T-cell (primary cell): ENCODE results near the gene VPS37C. TPM values are rescaled to one million over a fixed set of nuclear protein-coding genes. Genes with fewer than 3 reads are reported as not detected.

Experiments used
- ATAC-seq, 4 experiments: fragments of 200-7000 bp in 3 of 4; fragments of 150-1000 bp in 1 of 4; cut with Tn5 transposase; replicated peaks in 1 of 4; 1 replicate in 3 of 4; 2 replicates in 1 of 4; pipeline ENCODE4 v1.10.0; 2021; ENCODE audit warnings: moderate library complexity in 3 of 4, mild to moderate bottlenecking in 2 of 4, moderate number of reproducible peaks in 1 of 4
- CTCF ChIA-PET, 2 donors: fragments of 300-600 bp; sonication (Branson Sonifier 250); formaldehyde crosslinking; loops; one replicate each; lab custom pipeline; 2022; ENCODE audit warnings: antibody characterized with exemption in 2 of 2; lab: Charles Lee
- POLR2A ChIA-PET, 2 donors: fragments of 300-600 bp; sonication (Branson Sonifier 250); formaldehyde crosslinking; loops; one replicate each; lab custom pipeline; 2022; ENCODE audit warnings: antibody characterized with exemption in 2 of 2; lab: Charles Lee
- DNase-seq, 35 experiments: peaks; one replicate each; pipeline versions ENCODE4 v3.0.0 to v3.0.0-alpha.2; 2013 to 2023
- H3K27ac ChIP-seq: one replicate; pipeline ENCODE4 v1.5.1; 2013; ENCODE audit warnings: low read length
- H3K27me3 ChIP-seq, 2 experiments: replicated peaks in 1 of 2; 1 replicate in 1 of 2; 2 replicates in 1 of 2; pipeline versions ENCODE4 v1.6.1 to v1.7.0; 2013; ENCODE audit warnings: low read length in 1 of 2, mixed read lengths in 1 of 2; ENCODE audit not compliant: control insufficient read depth in 2 of 2, insufficient read depth in 2 of 2; ENCODE audit errors: extremely low read depth in 1 of 2
- H3K36me3 ChIP-seq, 2 donors: 1 replicate in 1 of 2; 2 replicates in 1 of 2; pipeline versions ENCODE4 v1.6.1 to v1.7.0; 2013; ENCODE audit warnings: low read length in 1 of 2; ENCODE audit not compliant: control insufficient read depth in 2 of 2, insufficient read depth in 1 of 2; ENCODE audit errors: extremely low read depth in 1 of 2
- H3K4me1 ChIP-seq, 2 experiments: 1 replicate in 1 of 2; 2 replicates in 1 of 2; pipeline versions ENCODE4 v1.6.1 to v1.7.0; 2013; ENCODE audit warnings: low read length in 2 of 2, mixed read lengths in 1 of 2; ENCODE audit not compliant: insufficient read depth in 2 of 2, control insufficient read depth in 1 of 2; ENCODE audit errors: extremely low read depth in 1 of 2
- H3K4me3 ChIP-seq, 2 donors: 1 replicate in 1 of 2; 2 replicates in 1 of 2; pipeline versions ENCODE4 v1.5.1 to v1.7.0; 2013; ENCODE audit warnings: mild to moderate bottlenecking in 2 of 2, low read length in 1 of 2, moderate library complexity in 1 of 2; ENCODE audit not compliant: control insufficient read depth in 1 of 2; ENCODE audit errors: extremely low read depth in 1 of 2
- H3K9me3 ChIP-seq: 2 replicates; pipeline ENCODE4 v1.7.0; 2013
- H3K27ac Mint-ChIP-seq, 2 donors: one replicate each; pipeline ENCODE4 v1.8.0; 2020 to 2021; ENCODE audit warnings: mild to moderate bottlenecking in 2 of 2, mixed read lengths in 2 of 2
- H3K27me3 Mint-ChIP-seq, 2 donors: one replicate each; pipeline ENCODE4 v1.8.0; 2021 to 2022; ENCODE audit warnings: mixed read lengths in 2 of 2
- H3K36me3 Mint-ChIP-seq: one replicate; pipeline ENCODE4 v1.8.0; 2021; ENCODE audit warnings: mixed read lengths
- H3K4me1 Mint-ChIP-seq, 3 donors: one replicate each; pipeline ENCODE4 v1.8.0; 2020 to 2022; ENCODE audit warnings: mixed read lengths in 3 of 3, mild to moderate bottlenecking in 1 of 3
- H3K4me3 Mint-ChIP-seq, 3 donors: one replicate each; pipeline ENCODE4 v1.8.0; 2020 to 2022; ENCODE audit warnings: mild to moderate bottlenecking in 3 of 3, mixed read lengths in 3 of 3, moderate library complexity in 3 of 3
- H3K9me3 Mint-ChIP-seq, 3 donors: one replicate each; pipeline ENCODE4 v1.8.0; 2020 to 2022; ENCODE audit warnings: mixed read lengths in 3 of 3
- WGBS: methylation state at CpG from one replicate; pipeline ENCODE4 v1.1.5; 2013; ENCODE audit warnings: missing lambda C conversion rate; ENCODE audit not compliant: insufficient coverage; 5-methylcytosine and 5-hydroxymethylcytosine counted together
- total RNA-seq, 35 experiments: library from RNA in 6 of 35; stranded (reverse) in 6 of 35; fragments of 120-200 nt in 1 of 35; gene quantifications; one replicate each; pipeline versions ENCODE4 v1.2.1 to v1.2.4 and lab custom pipeline; 2013 to 2026

Gene VPS37C
- total RNA-seq, 5 donors from 2014 or later (not counting 1 experiment from before 2014, with no cell fraction given) = 3.3 to 7.9 (median 7.3) TPM

DNA sequence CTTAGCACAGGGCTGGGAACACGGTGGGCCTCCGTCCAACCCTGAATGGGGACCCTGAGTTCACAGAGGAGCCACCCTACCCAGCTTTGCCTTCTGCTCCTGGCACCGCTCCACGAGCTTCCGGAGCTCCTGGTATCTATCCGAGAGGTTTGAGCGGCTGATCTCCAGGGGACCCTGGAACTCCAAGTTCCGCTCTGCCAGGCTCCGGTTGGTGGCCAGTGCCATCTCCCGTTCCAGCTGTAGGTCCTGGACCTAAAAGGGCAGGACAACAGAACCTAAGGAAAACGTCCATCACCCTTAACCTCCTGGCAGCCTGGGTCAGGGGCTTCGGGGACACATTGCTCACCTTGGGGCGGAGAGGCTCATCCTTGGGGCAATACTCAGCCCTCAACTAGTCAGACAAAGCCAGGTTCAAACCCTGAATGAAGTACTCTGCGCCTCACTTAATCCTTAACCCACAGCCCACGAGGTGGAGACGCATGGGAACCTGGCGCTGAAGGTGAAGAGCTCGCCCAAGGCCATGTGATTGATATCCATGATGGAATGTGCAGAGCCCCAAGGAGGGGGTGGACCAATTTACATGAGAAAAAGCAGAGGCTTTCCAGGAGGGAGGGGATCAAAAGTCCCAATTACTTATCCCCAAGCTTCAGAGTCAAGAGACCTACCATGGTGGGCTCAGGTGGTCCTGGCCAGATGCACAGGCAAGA is 27.1 kb downstream of the VPS37C start:
- peaks cover 10 to 24% (median 14%) of the 10 kb centered on the region in 3 donors for H3K4me1 Mint-ChIP-seq
- no peak for DNase-seq
- H3K36me3 ChIP-seq = peaks cover 0 to 10% of the 10 kb centered on the region in 2 donors
- H3K27me3 Mint-ChIP-seq = no peaks in the 10 kb centered on the region
- no peaks in the 10 kb centered on the region for H3K9me3 ChIP-seq
- CTCF ChIA-PET = interaction anchor here in 1 of 2 donors (1.2 to 1.3 kb wide), 2 partner anchors 13 to 164 kb away, joined by 3 to 4 read pairs; no protein-coding TSS in a partner anchor
- ATAC-seq = no peak
- H3K27me3 ChIP-seq = no peaks in the 10 kb centered on the region
- POLR2A ChIA-PET = interaction anchor here in 1 of 2 donors (0.8 kb wide), 1 partner anchor 11 kb away, joined by 3 read pairs; no protein-coding TSS in a partner anchor
- H3K36me3 Mint-ChIP-seq = peaks cover 14% of the 10 kb centered on the region
- H3K4me3 Mint-ChIP-seq = no peak overlapping the region
- WGBS = 93% methylated on average over 13 of the region's 18 CpGs
- H3K4me3 ChIP-seq = no peak overlapping the region
- H3K27ac ChIP-seq = no peak overlapping the region
- H3K9me3 Mint-ChIP-seq = no peaks in the 10 kb centered on the region
- H3K4me1 ChIP-seq = peaks cover 4 to 14% of the 10 kb centered on the region in 2 experiments
- H3K27ac Mint-ChIP-seq = no peak overlapping the region

- Histone ChIP-seq H3K9me3 (no peaks in the 10 kb centered on the region), H3K27me3 (no peaks in the 10 kb centered on the region), H3K4me3 (no peak overlapping the region), H3K36me3 (peaks cover 0 to 10% of the 10 kb centered on the region in 2 donors), H3K27ac (no peak overlapping the region), H3K4me1 (peaks cover 6 to 21% of the 10 kb centered on the region in 2 experiments)
- ChIA-PET CTCF (interaction anchor here (1.2 kb wide), 2 partner anchors 54 to 163 kb away, joined by 3 read pairs; no protein-coding TSS in a partner anchor), POLR2A (no interaction called here)
- H3K36me3 Mint-ChIP-seq = peaks cover 14% of the 10 kb centered on the region
- no peak overlapping the region for H3K4me3 Mint-ChIP-seq
- no peak overlapping the region for H3K27ac Mint-ChIP-seq
- 88% methylated on average over 6 of the region's 7 CpGs for WGBS
- H3K9me3 Mint-ChIP-seq = no peaks in the 10 kb centered on the region
- H3K27me3 Mint-ChIP-seq = no peaks in the 10 kb centered on the region
- H3K4me1 Mint-ChIP-seq = peaks cover 13 to 26% (median 18%) of the 10 kb centered on the region in 3 donors
- DNase-seq (no peak), ATAC-seq (no peak)
These were observed 28.1 kb downstream of the VPS37C start for GRCh38 chr11:61133145-61133544.

DNA sequence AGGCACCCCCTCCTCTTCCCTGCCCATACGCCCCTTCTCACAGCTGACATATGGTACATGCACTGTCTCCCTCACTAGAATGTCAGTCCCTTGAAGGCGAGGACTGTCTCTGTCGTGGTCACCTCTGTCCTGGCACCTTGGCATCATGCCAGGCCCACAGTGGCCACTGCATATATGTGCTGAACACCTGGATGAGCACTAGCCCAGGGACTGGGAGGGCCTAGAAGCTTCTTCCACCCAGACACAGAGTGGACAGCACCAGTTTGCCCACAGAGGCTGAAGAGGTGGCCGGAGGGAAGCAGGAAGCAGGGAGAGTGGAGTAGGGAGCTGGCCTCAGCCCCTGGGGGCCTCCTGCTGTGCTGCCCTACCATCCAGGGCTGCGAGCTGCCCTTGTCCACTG is 28.6 kb downstream of the VPS37C start:
- Histone ChIP-seq H3K4me3 (no peak overlapping the region), H3K36me3 (peaks cover 5 to 12% of the 10 kb centered on the region in 2 donors), H3K27ac (no peak overlapping the region), H3K9me3 (no peaks in the 10 kb centered on the region), H3K27me3 (no peaks in the 10 kb centered on the region), H3K4me1 (peaks cover 6 to 21% of the 10 kb centered on the region in 2 experiments)
- peaks cover 14% of the 10 kb centered on the region for H3K36me3 Mint-ChIP-seq
- no peaks in the 10 kb centered on the region for H3K9me3 Mint-ChIP-seq
- CTCF ChIA-PET = interaction anchor here in 1 of 2 donors (1.2 kb wide), 1 partner anchor 54 kb away, joined by 3 read pairs; no protein-coding TSS in a partner anchor
- H3K4me1 Mint-ChIP-seq = peaks cover 16 to 26% (median 22%) of the 10 kb centered on the region in 3 donors
- WGBS = 78% methylated on average over 4 of the region's 5 CpGs
- POLR2A ChIA-PET = no interaction called here
- no peak for DNase-seq
- no peak overlapping the region for H3K27ac Mint-ChIP-seq
- no peak for ATAC-seq
- no peaks in the 10 kb centered on the region for H3K27me3 Mint-ChIP-seq
- H3K4me3 Mint-ChIP-seq = no peak overlapping the region

DNA sequence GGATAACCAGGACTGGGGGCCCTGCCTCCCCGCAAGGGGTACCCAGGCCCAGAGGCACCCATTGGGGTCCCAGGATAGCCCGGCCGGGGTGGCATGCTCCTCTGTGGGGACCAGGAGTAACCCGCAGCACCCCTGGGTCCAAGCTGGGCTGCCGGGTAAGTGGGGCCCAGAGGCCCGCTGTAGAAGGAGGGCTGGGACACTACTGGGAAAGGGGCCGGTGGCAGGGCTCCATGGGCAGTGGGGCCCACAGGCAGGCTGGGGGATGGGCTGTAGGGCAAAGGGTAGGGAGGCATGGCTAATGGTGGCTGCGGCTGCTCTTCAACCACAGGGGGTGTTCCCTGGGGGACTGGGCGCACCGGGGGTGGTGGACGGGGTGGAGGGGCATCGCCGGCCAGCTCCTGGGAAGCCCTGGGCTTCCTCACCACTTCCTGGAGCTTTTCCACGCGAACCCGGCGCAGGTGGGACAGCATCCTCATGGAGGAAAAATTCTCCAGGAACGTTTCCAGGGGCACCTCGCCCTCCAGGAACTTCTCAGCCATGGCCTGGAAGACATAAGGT is 29.1 kb downstream of the VPS37C start:
- Mint-ChIP-seq H3K36me3 (peaks cover 9% of the 10 kb centered on the region), H3K27ac (no peak overlapping the region), H3K4me3 (no peak overlapping the region), H3K4me1 (peaks cover 18 to 25% (median 24%) of the 10 kb centered on the region in 3 donors), H3K27me3 (no peaks in the 10 kb centered on the region), H3K9me3 (no peaks in the 10 kb centered on the region)
- ATAC-seq (no peak), DNase-seq (no peak)
- Histone ChIP-seq H3K4me1 (peaks cover 6 to 21% of the 10 kb centered on the region in 2 experiments), H3K36me3 (peaks cover 11 to 17% of the 10 kb centered on the region in 2 donors), H3K27ac (no peak overlapping the region), H3K27me3 (no peaks in the 10 kb centered on the region), H3K9me3 (no peaks in the 10 kb centered on the region), H3K4me3 (no peak overlapping the region)
- ChIA-PET CTCF (interaction anchor here in 1 of 2 donors (1.2 kb wide), 1 partner anchor 55 kb away, joined by 3 read pairs; no protein-coding TSS in a partner anchor), POLR2A (no interaction called here)
- 96% methylated on average over 14 of the region's 19 CpGs for WGBS

GRCh38 chr11:61131586-61131985 is 29.6 kb downstream of the VPS37C start:
- Histone ChIP-seq H3K27me3 (no peaks in the 10 kb centered on the region), H3K4me3 (no peak overlapping the region), H3K4me1 (peaks cover 6 to 21% of the 10 kb centered on the region in 2 experiments), H3K36me3 (peaks cover 13 to 22% of the 10 kb centered on the region in 2 donors), H3K9me3 (no peaks in the 10 kb centered on the region), H3K27ac (no peak overlapping the region)
- H3K36me3 Mint-ChIP-seq = peaks cover 6% of the 10 kb centered on the region
- ATAC-seq (peak in 1 of 4 experiments; percentile 3), DNase-seq (no peak)
- 94% methylated on average over 11 of the region's 14 CpGs for WGBS
- CTCF ChIA-PET = no interaction called here
- H3K27me3 Mint-ChIP-seq = no peaks in the 10 kb centered on the region
- no peaks in the 10 kb centered on the region for H3K9me3 Mint-ChIP-seq
- H3K4me1 Mint-ChIP-seq = peaks cover 18 to 29% (median 24%) of the 10 kb centered on the region in 3 donors
- POLR2A ChIA-PET = no interaction called here
- H3K27ac Mint-ChIP-seq = no peak overlapping the region
- H3K4me3 Mint-ChIP-seq = no peak overlapping the region

GRCh38 chr11:61131186-61131585 is 30.0 kb downstream of the VPS37C start:
- Mint-ChIP-seq H3K36me3 (peaks cover 8% of the 10 kb centered on the region), H3K4me3 (no peak overlapping the region), H3K9me3 (no peaks in the 10 kb centered on the region), H3K27ac (no peak overlapping the region), H3K4me1 (peaks cover 18 to 31% (median 24%) of the 10 kb centered on the region in 3 donors), H3K27me3 (no peaks in the 10 kb centered on the region)
- WGBS = 92% methylated on average over 7 of the region's 8 CpGs
- H3K27me3 ChIP-seq = no peaks in the 10 kb centered on the region
- H3K9me3 ChIP-seq = no peaks in the 10 kb centered on the region
- peaks cover 17 to 26% of the 10 kb centered on the region in 2 donors for H3K36me3 ChIP-seq
- ATAC-seq (no peak), DNase-seq (no peak)
- ChIA-PET POLR2A (no interaction called here), CTCF (interaction anchor here in 1 of 2 donors (1.1 kb wide), 1 partner anchor 54 kb away, joined by 3 read pairs; no protein-coding TSS in a partner anchor)
- H3K27ac ChIP-seq = no peak overlapping the region
- peaks cover 6 to 21% of the 10 kb centered on the region in 2 experiments for H3K4me1 ChIP-seq
- H3K4me3 ChIP-seq = no peak overlapping the region
